HG03060 (cell line): ENCODE data around the gene HES3.

Source experiments
- ATAC-seq: cut with Tn5 transposase; IDR thresholded peaks from one replicate; pipeline ENCODE4 v1.9.1; 2021; ENCODE audit warnings: low read depth, moderate number of reproducible peaks; ENCODE audit not compliant: unreplicated experiment

HES3 gene

DNA sequence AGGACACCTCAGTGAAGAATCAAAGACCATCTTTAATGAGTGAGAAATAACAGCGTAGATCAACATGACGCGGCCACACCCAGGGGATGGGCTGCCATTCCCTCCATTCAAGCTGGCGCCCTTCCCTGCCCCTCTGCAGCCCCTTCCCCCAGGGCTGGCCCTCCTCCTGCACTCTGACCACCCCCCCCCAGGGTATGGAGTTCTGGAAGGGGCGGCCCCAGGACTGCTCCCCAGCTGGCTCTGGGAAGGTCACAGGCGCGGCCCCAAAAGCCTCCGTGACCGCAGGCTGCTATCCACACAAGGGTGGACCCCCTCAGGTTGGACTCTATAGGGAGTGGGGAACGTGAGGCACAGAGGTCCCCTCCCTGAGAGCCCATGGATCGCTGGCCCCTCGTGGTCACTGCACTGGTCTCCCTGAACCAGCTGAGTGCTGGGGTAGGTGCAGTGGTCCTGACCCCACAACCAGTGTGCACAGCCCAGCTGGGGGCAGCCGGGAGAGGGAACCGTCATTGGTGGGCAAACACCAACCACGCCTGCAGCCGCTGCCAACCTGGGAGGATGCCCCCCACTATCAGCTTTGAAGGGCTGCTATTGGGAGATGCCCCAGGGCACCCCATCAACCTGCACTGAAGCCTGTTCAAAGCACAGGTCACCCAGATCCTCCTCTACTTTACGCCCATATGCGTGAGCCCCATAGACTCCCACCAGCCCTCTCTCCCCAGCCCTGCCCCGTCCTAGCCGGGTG lies 33.0 kb downstream of the HES3 start:
- ATAC-seq, result no peak

DNA sequence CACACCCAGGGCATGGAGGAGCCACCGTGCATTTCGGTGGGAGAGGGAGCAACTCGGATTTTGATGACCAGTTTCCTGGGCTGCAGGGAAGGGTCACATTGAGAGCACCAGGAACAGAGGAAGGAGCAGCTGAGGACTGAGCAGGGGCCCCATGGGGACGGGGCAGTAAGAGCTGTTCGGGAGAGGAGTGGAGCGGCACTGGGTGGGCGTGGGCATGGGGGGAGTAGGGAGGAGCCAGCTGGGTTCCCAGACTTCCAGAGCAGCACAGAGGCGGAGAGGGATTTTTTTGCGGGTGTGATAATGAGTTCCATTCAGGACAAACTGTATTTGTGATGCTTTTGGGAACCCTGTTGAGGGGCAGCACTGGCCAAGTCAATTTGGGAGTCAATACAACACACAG lies 34.3 kb downstream of the HES3 start:
- ATAC-seq, result no peak

DNA sequence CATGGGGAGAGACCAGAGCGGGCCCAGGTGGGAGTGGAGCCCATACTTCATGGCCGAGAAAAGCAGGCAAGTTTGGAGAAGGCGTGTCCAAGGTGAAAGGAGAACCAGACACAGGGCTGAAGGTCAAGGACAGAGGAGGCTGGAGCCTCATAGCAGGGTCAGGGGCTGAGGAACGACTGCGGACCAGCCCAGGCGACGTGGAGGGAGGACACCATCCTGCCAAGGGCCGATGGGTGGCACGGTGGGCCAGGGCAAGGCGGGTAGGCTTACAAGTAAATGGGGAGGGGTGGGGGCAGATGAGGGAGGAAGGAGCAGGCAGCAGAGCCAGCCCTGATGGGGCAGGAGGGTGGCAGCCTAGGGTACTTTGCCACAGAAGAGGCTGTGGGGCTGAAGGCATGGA lies 35.1 kb downstream of the HES3 start:
- no peak for ATAC-seq

DNA sequence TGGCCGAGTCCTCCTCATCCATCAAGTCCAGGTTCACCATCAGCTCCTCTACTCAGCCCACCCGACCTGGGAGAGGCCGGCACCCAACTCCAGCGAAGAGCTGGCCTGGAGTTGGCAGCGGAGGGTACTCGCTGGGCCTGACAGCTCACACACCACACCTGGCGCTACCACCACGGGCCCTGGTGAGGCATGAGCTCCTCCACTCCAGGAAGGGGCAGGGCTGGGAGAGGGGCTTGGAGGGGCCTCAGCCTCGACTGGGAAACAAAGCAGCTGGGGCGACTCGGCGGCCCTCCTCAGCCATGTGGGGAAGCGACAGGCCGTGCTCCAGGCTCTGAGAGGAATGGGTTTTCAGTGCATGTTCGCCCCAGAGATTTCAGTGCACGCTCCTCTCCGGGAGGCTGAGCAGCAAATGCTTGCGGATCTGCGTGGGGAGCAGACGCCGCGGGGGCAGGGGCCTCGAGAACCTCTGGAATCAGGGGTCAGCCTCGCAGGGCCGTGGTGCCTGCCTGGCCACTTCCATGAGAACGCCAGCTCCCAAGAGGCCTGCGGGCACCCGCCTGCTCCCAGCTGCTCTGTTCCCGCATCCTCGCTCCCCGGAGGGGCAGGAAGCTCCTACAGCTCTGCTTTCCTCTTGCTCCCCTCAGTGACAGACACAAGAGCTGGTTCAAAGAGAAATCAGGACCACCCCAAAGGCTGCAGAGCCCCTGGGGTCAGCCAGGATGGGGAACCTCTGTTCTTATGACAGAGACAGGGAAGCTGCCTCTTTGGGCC lies 35.8 kb downstream of the HES3 start:
- ATAC-seq, result no peak

DNA sequence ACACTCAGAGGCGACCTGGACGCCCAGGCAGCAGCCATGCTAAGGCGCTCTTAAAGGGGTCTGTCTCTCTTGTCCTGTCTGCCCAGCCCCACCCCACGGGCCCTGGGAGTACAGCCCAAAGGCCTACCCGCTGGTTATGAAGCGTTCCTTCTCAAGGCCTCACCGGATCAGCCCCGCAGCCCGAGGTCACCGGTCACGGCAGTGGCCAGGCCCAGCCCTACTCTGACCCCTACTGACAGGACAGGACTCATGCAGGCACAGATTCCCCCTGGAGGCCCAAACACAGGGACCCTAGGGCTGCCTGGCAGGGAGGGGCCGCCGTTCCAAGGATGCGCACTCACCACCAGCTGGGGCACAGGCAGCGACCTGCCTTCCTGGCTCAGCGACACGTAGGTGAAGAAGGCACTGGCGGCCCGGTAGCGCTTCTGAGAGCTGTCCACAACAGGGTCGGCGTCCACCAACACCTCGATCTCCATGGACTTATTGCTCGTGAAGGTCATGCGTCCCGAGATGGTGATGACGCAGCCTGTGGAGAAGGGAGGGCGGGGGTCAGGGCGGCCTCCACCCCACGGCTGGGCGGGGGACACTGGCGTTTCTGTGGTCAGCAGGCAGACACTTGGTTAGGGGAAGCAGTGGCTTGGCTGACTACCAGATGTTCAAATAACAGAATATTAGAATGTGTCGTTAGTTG lies 36.9 kb downstream of the HES3 start:
- ATAC-seq, result no peak

DNA sequence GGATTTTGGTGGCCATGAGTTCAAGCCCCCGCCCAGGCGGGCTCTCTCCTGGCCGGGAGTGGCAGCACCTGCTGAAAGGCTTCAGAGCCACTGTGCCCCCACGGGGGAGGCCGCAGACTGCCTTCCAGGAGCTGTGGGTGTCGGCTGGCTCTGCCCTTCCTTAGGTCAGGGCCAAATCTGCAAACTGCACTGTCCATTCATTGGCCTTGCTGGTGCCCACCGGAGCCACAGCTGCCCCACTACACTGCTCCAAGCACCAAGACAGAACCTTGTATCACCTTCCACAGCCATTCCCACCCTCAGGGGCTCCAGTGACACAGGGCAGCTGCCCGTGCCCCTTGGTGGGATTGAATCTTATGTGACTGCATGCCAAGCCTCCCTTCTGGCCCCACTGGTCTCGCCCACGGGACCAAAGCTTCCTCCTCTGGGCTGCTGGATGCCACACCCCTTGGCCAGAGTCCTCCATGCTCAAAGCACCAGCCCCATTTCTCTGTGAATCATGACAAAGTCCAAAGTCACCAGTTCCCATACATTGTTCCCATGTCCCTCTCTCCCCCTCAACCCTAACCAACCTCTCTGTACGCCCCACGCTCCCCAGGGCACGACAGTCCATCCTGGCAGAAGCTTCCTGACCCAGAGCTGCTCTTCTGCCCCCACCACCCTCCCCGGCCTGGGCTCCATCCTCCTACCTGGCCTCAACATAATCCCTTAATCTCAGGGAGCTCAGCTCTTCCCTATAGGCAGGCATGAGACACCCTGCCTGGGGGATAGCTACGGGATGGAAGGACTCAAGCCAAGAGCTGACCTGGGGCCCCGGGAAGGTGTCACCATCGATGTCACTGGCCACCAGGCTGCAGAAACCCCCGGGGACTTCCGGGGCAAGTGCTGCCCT lies 37.8 kb downstream of the HES3 start:
- no peak for ATAC-seq

DNA sequence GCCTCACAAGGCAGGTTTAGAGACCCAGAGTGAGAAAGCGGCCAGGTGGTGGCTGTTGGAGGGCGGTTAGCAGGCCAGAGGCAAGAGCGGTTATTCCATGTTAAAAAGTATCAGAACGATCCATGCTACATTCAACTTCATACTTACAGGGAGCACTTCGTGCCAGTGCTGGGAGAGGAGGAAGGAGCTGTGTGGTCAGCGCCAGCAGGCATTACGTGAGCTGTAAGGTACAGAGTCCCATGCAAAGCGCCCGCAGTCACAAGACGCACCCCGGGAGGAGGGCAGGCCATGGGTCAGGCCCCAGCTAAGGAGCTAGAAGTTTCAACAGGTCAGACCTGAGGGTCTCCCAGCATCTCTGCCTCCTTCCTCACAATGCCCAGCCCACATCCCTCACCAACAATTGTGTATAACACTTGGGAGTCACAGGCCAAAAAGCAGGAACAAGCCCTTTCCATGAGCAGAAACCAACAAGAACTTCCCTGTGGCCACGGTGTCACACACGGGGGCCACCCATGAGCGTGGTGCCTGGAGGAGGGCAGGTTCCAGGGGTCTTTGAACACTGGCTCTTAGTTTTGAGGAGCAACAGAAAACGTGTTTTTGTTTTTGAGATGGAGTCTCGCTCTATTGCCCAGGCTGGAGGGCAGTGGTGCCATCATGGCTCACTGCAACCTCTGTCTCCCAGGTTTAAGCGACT lies 38.7 kb downstream of the HES3 start:
- no peak for ATAC-seq

DNA sequence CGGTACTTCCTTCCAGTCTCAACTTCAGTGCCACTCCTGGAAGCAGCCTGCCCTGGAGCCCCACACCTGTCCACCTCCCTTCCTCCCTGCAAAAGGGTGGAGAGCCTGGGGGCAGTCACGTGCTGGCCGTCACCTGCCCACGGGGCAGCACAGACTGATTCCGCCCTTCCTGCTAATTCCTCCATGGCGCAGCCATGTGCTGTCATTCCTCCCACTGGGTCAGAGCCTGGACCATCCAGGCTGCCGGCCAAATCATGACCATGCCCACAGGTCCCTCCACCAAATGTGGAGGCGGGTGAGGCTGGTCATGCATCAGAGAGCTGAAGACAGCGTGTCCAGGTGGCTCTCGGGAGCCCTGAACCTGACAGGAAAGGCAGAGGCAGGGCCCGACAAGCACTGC lies 41.4 kb downstream of the HES3 start:
- ATAC-seq, result no peak

DNA sequence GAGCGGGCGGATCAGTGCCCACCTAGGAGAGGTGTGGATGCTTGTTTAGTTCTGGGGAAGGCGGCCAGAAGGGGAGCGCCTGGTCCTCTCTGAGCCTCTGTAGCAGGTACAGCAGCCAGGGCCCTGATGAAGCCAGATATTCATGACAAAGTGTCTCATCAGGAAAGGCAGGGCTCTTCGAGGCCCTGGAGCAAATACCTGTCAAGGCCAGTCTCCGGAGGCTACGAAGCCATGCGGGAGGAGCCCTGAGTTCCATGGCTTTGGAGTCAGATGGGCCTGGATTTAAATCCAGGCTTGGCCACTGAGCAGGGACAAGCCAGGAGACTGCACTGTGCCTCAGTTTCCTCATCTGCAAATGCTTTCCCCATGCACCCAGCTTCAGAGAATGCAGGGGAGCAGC lies 42.3 kb downstream of the HES3 start:
- ATAC-seq, result no peak

DNA sequence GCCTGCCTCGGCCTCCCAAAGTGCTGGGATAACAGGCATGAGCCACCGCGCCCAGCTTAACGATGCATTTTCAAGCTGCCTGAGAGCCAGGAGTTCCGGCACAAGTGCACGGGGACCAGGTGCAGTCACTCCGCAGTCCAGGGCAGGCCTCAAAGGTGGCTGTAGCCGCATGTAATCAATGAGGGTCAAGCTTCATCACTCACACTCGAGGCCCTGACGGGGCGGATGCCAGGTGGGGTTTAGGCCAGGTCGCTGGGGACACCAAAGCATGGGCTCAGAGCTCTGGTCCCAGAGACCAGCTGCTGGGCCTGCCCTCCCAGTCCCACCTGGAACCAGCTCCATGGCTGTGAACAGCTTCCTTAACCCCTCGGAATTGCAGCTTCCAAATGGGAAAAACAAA lies 43.0 kb downstream of the HES3 start:
- ATAC-seq, result no peak

DNA sequence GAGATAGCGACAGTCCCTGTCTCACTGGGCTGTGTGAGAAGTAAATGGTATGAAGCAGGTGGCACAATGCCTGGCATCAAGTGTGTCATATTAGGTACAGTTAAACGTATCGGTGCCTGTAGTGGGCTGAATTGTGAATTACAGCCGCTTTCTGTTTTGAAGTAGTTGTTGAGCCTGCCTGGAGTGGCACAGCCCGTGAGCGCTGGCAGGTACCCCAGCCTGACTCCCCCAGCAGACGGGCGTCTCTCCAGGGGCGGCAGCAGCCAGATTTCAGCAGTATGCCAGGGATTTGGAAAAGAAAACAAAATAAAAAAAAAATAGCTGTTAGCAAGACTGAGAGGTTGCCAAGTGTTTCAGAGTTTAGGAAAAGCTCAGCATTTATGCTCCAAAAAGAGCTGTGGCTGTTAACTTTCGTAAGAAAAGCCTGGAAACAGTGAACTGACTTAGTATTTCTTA lies 43.5 kb downstream of the HES3 start:
- no peak for ATAC-seq

DNA sequence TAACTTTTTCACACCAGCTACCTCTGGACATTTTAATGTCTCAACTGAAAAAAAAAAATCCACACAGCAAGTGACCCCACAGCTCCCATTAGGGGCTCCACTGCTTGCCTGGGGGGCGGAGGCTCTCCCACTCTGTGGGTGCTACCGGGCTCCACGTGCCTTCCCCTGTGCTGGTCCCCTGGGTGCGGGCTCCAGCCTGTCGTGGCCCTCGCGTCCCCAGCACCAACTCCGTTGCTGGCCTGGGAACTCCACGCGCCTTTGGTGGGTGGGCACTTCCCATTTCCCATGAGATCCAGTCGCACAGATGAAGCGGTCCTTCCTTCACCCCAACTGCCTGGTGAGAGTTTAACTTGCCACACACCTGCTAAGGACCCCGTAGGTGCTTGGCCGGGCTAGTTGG lies 44.0 kb downstream of the HES3 start:
- no peak for ATAC-seq

DNA sequence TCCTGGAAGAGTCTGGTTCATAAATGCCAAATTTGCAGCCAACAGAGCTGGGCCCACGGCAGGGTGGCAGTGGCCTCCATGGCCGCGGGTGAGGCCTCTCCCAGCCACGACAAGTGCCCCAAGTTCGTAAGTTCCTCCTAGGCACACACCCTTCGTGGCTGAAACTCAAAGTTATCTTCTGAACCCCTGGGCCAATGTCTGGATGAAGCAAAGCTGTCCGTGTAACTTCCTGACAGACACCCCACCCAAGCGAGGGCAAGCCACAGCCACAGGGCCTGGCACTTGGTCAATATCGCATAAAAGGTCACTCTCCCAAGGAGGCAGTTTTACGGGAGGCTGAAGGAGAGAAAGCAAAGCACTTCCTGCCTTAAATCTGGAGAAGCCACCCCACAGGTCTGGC lies 44.7 kb downstream of the HES3 start:
- ATAC-seq, result no peak

DNA sequence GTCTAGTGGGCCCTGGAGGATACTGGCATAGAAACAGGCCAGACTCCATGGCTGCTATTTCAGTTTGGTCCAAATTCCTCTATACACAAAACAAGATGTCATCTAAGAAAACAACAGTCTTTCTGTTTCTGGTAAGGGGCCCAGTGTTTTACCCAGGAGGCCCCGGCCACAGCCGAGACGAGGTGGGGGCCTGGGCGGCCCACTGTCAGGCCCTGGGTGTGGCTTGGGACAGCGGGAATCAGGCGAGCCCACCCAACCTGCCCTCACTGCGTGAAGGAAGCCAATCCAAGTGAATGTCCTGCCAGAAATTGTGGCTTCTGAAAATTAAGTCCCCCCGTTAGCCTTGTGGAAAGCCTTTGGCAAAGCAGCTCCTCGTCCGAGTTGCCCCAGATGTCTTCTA lies 48.1 kb downstream of the HES3 start:
- ATAC-seq, result no peak

DNA sequence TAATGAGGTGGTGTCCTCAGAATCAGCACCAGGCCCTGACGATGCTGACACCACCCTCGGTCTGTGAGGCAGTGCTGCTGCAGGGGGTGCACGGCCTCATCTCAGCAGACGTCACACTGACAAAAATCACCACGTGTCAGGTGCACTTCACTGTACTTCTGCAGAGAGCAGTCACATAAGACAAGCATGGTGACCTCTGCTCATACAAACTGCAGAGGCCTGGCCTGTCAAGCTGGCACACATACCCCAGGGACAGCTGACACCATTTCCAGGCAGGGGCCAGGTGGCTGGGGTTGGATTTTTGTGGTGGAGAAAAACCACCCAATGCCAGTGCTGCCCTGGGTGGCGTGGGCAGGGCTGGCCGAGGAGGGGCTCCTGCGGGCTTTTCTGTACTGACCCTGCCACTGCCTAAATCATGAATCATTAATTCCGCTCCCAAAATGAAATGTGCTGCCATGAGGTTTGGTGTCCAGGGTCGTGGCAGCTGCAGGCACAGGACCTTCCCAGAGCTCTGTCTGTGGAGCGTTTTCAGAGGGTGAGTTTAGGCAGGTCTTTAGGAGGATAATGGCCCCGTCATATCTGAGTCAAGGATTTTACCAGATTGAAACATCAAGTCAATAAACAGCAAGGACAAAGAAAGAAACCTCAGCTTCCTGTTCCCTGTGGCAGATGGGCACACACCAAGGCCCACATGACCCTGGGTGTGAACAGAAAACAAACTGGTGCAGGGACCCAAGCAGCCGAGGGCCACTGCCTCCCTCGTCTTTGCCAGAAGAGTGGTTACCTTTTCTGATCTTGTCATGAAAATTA lies 50.3 kb downstream of the HES3 start:
- ATAC-seq, result no peak

DNA sequence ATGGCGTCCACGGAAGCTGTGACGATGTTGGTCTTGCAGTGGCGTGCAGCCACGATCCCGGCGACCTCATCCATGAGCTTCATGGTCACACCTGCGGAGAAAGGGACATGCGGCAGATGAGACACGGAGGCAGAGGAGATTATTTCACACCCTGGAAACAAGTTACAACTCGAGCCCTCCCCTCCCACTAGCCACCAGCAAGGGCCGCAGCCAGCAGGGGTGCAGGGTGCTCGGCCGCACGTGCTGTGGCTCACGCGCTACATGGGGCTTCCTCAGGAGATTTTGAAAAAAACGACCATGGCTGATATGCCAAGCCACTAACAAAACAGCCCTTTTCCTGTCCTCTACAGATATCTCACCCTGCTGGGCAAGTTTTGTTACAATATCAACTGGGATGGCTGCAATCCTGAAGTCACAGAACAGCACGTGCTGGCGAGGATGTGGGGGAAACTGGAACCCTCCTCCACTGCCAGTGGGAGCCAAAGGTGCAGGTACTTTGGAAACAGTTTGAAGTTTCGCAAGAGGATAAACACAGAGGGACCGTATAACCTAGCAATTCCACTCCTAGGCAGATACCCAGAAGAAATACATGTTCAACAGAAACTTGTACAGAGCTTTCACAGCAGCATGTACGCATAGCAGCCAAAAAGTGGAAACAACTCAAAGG lies 51.0 kb downstream of the HES3 start:
- no peak for ATAC-seq
